HG02588 (cell line): ENCODE measurements around the gene STAB2.

Source experiments
- ATAC-seq: cut with Tn5 transposase; IDR thresholded peaks from one replicate; pipeline ENCODE4 v1.9.1; 2021; ENCODE audit warnings: mild to moderate bottlenecking, moderate library complexity; ENCODE audit not compliant: unreplicated experiment

Gene STAB2

GRCh38 chr12:103586132-103586531 lies 941 bp upstream of the STAB2 start:
- ATAC-seq, result no peak

- ATAC-seq, result no peak
Measured at GRCh38 chr12:103588680-103589079, 1.6 kb downstream of the STAB2 start.

- no peak for ATAC-seq
Measured at GRCh38 chr12:103589517-103589916, 2.4 kb downstream of the STAB2 start.

- no peak for ATAC-seq
Measured at GRCh38 chr12:103590271-103590670, 3.2 kb downstream of the STAB2 start.

GRCh38 chr12:103596981-103597380 lies 9.9 kb downstream of the STAB2 start:
- no peak for ATAC-seq

GRCh38 chr12:103599274-103599673 lies 12.2 kb downstream of the STAB2 start:
- ATAC-seq, result no peak

GRCh38 chr12:103600967-103601728 lies 14.1 kb downstream of the STAB2 start:
- no peak for ATAC-seq

- ATAC-seq, result no peak
Measured at GRCh38 chr12:103620395-103620794, 33.3 kb downstream of the STAB2 start.

- ATAC-seq, result no peak
Measured at GRCh38 chr12:103623716-103624115, 36.6 kb downstream of the STAB2 start.

GRCh38 chr12:103626498-103626897 lies 39.4 kb downstream of the STAB2 start:
- no peak for ATAC-seq

- no peak for ATAC-seq
Measured at GRCh38 chr12:103627189-103627855, 40.2 kb downstream of the STAB2 start.

- ATAC-seq, result peak; percentile 81
Measured at GRCh38 chr12:103632554-103633216, 45.6 kb downstream of the STAB2 start.

GRCh38 chr12:103634732-103635131 lies 47.7 kb downstream of the STAB2 start:
- no peak for ATAC-seq

- ATAC-seq, result no peak
Measured at GRCh38 chr12:103635419-103635818, 48.3 kb downstream of the STAB2 start.

- no peak for ATAC-seq
Measured at GRCh38 chr12:103637021-103637420, 49.9 kb downstream of the STAB2 start.

- ATAC-seq, result no peak
Measured at GRCh38 chr12:103637429-103637828, 50.4 kb downstream of the STAB2 start.

- no peak for ATAC-seq
Measured at GRCh38 chr12:103639983-103640382, 52.9 kb downstream of the STAB2 start.

- no peak for ATAC-seq
Measured at GRCh38 chr12:103640410-103640809, 53.3 kb downstream of the STAB2 start.

GRCh38 chr12:103640831-103641230 lies 53.8 kb downstream of the STAB2 start:
- no peak for ATAC-seq

GRCh38 chr12:103642240-103642864 lies 55.3 kb downstream of the STAB2 start:
- no peak for ATAC-seq

GRCh38 chr12:103645202-103645601 lies 58.1 kb downstream of the STAB2 start:
- ATAC-seq, result no peak
